Effector CD8-positive, alpha-beta T cell (primary cell): ENCODE measurements around the gene ABCD4.

Experiments used
- DNase-seq: peaks from one replicate; lab custom pipeline; 2025; lab: John Stamatoyannopoulos, UW

The ABCD4 gene

DNA sequence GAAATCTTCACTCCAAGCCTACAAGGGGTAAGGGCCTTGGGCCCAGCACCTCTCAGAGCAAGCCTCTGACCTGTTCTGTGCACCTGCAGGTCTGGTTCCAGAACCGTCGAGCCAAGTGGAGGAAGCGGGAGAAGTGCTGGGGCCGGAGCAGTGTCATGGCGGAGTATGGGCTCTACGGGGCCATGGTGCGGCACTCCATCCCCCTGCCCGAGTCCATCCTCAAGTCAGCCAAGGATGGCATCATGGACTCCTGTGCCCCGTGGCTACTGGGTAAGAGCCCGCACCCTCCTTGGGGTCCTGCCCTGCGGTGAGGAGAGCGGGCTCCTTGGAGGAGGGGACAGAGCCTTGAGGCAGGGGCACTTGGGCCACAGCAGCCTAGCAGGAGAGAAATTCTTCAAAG, 43.2 kb downstream of the ABCD4 start:
- no peak for DNase-seq

DNA sequence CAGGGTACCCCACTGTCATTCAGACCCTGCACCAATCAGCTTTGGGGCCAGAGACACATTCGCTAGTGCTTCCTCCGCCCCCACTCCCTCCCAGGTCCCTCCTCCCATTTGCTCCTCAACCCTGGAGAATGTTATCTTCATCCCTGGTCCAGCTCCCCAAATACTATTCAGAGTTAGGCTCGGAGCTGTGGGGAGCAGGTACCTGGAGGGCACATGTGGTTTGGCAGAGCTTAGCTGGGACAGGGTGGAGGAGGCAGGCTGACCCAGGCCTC, 44.0 kb downstream of the ABCD4 start:
- no peak for DNase-seq

DNA sequence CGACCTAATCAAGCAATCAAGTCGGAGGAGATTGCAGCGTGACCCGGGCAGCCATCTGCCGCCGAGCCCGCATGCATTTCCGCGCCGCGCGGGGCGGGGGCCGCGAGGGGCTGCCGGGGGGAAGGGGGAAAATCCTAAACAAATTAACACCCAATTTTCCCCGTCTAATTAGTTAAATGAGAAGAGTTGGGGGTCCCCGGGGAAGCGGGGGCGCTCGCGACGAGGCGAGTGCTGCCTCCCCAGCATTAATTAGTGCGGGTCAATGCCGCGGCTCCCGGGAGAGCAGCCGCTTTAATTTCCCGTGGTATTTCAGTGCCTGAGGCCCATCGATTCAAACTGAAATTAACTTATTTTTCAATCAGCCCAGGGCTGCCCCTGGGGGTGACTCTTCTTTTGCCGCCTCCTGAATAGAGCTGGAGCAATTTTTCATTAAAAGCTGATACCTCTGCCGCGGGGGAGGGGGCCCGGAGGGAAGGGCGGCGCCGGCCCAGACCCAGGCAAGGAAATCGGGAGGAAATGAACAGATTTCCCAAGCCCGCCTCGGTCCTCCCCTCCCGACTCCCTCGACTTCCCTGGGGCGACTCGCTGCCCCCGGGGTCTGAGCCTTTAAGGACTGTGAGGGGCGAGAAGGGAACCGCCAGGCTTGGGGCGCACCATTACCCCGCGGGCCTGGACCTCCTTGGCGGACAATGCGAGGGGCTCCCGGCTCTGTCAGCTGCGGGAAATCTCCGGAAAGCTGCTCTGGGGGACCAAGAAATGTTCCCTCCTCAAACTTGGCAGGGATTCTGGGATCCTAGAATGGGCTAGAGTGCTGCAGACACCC, 44.6 kb downstream of the ABCD4 start:
- no peak for DNase-seq

DNA sequence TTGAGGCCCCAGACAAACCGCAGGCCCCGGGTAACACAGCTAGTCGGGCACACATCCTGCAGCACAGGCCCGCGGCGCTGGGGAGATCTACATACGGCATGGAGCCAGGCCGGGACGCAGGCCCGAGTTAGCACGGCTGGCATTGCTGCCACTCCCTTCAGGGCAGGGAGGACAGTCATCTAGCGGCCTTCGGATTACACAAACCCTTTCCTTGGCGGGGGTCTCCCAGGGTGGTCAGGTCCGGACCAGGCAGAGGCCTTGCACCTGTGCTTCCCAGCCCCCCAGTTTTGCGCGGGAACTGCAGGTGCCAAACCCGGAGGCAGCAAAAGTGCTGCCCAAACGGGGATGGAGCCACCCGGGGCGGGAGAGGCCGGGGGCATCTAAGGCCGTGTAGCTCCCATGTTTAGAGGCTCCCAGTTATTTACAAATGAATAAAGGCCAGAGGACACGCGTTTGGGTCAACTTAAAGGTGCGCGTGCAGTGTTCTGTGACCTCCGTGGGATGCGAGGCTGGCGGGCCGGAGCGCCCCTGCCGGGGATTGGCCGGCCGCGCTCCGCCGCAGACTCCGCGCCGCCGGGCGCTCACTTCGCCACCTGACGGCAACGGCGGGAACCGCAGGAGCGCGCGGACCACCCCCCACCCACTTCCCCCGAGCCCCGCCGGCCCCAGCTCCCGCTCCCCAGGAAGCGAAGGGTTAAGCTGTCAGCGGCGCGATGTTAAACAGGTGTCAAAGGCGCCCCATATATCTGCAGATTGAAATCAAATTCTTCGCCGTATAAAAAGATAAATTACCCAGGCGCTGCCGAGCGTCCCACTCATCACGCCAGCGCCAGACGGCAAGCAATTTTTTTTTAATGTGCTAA, 45.4 kb downstream of the ABCD4 start:
- DNase-seq, result peak; percentile 48

DNA sequence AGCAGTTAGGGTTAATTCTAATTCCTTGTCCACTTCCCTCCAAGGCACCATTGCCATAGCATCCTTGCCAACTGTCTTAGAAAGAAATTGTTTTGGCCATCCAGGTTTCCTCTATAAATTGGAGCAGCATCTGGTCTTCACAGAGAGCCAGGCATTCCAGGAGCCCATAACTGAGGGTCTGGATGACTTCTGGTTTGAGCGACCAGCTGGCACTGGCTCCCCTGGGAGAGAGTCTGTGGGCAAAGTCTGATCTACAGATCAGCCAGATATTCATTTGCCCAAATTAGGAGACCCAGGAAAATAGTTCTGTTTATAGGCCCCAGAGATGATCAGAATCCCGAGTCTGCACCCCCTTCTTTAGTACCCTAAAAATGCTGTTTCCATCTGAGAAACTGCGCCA, 47.5 kb downstream of the ABCD4 start:
- DNase-seq, result no peak

DNA sequence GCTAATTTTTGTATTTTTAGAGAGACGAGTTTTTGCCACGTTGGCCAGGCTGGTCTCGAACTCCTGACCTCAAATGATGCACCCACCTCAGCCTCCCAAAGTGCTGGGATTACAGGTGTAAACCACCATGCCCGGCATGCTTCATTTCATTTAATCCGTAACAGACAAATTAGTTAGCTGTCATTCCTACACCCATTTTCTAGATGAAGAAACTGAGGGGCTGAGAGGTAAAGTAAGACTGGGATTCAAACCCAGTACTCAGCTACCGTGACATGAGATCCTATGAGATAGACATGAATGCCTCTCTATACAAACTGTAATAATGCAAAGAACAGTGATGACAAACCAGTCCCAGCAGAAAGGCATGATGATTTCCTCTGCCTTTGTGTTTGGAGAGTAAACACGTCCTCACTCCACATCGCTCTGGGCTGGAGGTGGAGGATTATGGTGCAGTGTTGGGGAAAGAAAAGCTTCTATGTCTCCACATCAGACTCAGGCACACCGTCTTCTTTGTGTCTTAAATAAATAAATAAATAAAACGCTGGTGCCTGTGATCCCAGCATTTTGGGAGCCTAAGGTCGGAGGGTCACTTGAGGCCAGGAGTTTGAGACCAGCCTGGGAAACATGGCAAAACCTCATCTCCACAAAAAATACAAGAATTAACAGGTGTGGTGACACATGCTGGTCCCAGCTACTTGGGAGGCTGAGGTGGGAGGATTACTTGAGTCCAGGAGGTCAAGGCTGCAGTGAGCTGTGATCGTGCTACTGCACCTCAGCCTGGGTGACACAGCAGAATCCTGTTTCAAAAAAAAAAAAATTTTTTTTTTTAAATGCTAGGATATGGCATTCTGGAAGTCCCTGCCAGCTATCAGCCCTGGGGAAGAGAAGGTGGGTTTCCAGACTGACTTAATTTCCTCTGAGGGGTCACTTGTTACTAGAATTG, 53.0 kb downstream of the ABCD4 start:
- no peak for DNase-seq

DNA sequence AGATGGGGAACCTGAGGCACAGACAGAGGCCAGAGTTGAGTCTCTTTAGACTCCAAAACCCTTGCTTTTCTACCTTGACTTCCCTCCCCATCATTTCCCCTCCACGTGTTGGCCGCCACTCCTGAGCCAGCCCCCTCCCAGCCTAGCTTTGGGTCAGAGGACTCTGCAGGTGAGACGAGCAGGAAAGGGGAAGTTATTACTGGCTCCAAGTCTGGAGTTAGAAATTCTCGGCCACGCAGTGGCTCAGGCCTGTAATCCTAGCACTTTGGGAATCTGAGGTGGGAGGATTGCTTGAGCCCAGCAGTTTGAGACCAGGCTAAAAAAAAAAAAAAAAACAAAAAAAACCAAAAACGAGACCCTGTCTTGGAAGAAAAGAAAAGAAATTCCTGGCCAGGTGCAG, 54.7 kb downstream of the ABCD4 start:
- DNase-seq, result no peak

DNA sequence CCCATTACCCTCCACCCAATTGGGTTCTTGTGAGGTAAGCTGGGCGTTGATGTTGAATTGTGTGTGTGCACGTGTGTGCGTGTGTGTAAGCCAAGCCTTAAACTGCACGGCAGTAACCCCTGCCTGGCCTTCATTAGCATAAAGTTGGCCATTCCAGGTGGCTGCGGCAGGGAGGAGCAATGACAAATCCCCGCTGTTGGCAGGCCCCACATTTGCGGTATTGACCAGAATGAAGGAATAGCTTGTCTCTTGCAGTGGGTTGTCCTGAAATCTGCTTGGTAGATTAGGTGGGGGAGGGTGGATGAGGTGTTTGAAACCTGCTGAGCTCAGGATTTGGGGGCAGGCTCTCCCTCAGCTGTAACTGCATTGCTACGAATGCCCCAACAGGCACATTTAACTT, 56.2 kb downstream of the ABCD4 start:
- no peak for DNase-seq

DNA sequence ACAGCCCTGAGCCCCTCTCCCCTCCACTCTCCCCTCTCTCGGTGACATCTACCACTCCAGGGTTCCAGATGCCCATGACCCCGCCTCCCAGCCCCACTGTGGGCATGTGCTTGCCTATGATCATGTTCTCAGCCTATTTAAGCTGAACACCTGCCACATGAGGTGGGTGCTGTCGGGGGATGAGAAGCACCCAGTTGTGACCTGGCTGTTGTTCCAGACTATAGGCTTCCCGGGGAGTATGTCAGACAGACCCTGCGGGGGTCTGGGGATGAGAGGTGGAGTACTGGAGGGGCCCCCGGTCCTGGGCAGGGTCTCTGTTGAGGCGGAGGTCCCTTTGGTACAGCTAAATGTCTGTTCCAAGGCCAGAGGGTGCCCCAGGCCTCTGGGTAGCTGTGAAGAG, 57.4 kb downstream of the ABCD4 start:
- no peak for DNase-seq

DNA sequence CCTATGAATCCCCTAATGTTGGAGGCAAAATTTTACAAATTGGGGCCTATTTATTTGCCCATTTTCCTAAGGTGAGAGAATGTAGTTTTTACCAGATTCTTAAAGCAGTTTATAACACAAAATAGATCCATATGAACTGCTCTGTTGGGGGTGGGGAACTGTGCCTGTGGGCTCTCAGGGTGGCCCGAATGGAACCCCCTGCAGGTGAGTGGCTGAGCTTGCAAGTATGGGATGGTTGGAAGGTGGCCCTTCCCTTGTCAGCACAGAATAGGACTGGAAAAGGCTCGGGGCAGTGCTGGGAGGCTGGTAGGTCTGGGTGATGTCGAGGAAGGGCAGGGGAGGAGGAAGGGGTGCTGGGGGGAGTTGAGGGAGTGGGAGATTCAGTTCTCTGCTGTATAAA, 58.6 kb downstream of the ABCD4 start:
- DNase-seq, result no peak

DNA sequence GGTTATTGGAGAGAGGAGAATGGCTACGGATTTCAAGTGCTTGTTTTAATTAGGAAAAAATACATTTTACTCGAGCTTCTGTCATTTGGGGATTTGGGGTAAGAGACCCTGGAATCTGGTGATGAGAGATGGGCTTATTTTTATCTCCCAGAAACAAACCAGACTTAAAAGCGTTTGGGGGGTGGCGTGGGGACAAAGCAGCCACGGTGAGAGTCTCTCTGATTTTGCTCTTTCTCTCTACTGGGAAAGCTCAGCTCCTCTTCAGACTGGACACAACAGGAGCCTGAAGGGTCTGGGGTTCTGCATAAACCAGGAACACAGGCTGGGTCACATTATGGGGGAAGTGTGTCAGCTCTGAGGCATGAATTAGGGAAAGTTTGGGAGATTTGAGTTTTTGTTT, 59.7 kb downstream of the ABCD4 start:
- DNase-seq, result no peak

DNA sequence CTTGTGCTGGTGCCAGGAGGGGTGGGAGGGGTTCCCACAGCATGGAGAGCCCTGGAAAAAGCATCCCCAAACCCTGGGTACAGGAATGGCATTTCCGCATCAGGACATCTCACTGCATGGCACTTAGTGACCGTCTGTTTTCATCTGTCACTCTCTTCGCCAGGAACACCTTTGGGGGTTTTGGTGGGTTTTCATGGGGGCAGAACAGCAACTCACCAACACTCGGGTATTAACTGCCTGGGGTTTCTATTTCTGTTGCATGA, 60.0 kb downstream of the ABCD4 start:
- no peak for DNase-seq

DNA sequence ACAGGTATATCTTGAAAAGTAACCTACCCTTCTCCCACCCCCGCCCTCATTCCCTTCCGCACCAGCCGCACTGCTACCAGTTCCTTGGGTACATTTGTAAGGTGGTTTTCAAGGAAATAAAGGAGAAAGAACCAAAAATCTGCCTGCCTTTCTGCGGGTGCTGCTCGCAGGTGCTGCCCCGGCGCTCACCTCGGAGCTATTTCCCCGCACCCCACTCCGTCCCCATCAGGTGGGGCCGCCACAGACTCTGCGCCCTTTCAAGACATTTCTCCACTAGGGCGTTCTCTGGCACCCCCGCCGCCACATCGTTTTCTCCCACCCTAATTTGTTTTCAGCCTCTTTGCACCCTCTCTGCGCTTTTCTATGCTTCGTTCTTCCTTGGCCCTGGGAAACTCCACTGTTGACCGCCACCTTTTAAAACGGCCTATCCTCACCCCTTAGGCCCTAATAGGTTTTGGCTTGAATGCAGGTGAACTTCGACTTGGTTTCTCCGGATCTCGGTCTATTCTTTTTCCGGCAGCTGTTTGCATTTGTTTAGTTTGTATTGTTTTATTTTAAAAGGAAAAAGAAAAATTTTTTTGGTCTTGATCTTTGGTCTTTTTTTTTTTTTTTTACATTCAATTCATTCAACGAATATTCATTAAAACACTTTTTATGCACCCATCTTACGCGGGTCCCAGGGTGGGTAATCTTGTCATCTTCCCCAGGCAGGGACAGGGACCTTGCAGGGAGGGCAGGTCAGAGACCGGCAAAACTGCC, 60.5 kb downstream of the ABCD4 start:
- no peak for DNase-seq

DNA sequence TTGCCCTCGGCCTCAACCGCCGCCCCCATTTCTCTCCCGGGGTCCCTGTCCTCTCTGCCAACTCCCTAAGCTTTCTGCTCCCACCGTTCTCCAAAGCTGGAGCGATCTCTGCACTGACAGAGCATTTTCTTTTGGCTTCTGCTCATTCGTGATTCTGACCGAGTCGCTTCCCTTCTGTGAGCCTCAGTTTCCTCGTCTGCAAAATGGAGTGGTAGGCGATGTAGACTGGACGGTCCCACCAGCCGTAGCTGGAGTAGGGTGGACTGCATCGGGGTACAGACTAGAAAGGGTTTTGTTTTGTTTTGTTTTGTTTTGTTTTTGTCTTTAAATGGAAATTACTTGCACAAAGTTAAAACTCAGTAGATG, 61.1 kb downstream of the ABCD4 start:
- DNase-seq, result no peak

DNA sequence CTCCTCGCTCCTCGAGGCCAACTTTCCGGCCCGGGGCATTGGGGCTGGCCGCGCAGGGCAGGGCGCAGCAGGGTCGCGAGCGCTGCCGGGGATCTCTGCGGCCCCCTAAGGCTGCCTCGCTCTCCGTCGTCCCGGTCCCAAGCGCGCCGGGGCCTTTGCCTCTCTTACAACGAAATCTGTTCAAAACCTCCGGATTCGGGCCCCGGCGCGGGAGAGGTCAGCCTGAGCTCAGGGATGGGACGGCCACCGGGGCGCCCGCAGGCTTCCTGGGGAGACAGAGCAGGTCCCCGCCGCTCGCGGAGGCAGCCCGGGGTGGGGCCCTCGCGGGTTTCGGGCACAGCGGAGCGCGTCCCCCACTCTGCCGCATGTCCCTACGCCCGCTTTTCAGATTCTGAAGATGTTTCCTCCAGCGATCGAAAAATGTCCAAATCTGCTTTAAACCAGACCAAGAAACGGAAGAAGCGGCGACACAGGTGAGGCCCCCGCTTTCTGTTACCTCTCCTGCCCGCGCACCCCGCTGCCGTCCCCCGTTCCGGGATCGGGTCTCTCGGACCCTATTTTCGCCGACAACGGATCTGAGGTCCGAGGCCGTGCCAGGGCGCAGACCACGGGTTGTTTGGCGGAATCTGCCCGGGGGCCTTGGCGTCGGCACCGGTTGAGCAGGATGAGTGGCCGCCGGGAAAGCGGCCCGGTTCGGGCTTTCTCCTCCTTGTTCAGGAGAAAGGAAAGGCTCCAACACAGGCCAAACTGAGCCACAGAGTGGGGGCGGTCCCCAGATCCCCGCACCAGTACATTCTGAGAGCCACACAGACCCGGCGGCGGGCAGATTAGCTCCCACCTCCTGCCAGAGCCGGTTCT, 61.7 kb downstream of the ABCD4 start:
- DNase-seq, result no peak

DNA sequence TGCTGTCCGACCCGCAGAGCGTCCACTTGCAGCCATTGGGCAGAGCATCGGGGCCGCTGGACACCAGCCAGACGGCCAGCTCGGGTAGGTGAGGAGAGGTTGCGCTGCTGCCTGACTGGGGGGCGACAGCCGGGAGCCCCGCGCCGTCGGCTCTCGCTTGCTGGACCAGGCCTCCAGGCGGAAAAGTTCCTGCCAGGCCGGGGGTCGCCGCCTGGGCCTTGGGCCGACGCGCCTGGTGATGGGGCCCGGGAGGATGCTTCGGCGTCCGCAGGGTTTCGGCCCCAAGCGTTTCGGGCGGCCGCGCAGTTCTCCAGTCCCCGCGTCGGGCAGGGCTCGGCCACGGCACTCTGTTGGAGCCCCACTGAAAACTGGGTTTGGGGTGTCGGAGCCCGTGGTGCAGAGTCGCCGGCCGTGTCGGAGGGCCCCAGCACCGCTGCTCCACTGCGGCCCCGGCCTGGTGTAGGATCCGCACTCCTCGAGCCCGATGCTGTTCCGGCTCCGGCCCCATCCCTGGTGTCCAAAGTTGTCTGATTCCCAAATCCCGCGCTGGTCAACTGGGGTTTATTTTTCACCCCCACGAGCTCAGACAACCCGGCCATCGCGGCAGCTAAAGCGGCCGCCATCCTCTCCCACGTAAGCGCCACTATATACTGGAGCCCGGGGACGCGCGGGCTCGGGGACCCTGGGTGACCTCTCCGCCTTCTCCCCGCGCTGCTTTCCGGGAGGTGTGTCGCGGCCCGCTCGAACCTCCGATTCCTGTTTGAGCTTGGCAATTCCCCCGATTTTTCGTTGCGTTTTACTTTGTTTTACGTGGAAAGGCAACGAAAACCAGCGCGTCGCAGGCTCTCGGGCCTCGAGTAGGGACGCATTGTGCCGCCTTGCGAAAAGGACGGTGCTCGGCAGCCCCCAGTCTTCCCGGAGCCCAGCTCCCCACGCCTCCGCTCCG, 62.6 kb downstream of the ABCD4 start:
- DNase-seq, result no peak

DNA sequence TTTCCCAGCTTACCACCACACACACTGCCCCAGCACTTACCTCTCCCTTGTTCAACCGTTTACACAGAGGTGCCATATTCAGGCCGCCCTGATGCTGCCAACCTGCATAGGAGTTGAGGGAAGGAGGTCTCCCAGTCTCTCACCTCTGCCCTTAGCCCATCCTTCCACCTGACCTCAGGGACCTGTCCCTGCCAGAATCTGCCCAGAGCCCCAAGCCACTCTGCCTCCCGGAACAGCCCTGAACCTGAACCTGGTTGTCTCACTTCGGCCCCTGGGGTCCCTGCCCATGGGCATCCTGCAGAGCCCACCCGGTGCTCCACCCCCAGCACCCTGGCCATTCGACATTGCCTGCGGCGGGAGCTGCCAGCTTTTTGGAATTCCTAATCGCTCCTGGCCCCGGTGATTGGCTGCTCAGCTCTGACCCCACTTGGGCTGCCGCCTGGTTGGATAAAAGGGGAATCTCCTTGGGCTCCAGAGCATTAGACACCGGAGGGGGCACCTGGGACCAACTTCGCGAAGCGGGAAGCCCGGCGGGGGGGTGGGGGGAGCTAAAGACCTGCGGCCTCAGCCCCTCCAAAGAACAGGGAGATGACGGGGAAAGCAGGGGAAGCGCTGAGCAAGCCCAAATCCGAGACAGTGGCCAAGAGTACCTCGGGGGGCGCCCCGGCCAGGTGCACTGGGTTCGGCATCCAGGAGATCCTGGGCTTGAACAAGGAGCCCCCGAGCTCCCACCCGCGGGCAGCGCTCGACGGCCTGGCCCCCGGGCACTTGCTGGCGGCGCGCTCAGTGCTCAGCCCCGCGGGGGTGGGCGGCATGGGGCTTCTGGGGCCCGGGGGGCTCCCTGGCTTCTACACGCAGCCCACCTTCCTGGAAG, 63.5 kb downstream of the ABCD4 start, which contains the start of gene VSX2:
Gene VSX2 (plus strand): TSS at position 476 of the 874 bp plus-strand sequence. CDS start 113 bp downstream, at position 589.
- no peak for DNase-seq

DNA sequence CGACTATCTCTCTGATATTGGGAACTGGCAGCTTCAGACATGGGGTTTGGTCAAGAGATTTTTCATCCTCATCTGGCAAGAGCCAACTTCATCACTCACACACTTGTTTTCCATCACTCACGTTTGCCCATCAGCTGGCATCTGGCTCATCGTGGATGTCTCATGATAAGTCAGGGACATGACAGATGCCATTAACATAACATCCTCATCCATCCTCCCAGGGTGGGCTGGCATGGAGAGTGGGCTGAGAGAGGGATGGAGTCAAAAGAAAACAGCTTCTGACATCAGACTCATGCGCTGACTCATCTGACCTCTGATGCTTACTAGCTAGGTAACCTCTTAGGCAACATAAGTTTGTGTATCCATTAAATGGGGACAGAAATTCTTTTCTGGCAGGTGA, 65.3 kb downstream of the ABCD4 start:
- no peak for DNase-seq
